ENCODE results near the gene IL34.
"Not testable (repeated sequence)": the region's sequence is repeated elsewhere in the genome, so short reads cannot be mapped to it uniquely, and the experiment has no call there.

DNA sequence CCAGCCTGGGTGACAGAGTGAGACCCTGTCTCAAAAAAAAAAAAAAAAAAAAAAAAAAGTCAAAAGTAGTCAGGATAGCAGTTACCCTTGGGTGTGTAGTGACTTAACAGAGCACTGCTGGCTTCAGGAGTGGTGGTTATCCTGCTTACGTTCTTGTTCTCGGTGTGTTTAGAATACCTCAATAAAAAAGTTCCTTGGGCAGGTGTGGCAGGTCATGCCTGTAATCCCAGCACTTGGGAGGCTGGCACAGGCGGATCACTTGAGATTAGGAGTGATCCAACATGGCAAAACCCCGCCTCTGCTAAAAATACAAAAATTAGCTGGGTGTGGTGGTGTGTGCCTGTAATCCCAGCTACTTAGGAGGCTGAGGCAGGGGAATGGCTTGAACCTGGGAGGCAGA is 24.6 kb downstream of the IL34 start:
- TF ChIP-seq BRCA1 (CRISPR knock-in tag; IDR thresholded peaks at IDR 0.05); IRF2 (CRISPR knock-in tag; IDR thresholded peaks at IDR 0.05); MTF1 (CRISPR knock-in tag; IDR thresholded peaks at IDR 0.05); PHF5A (CRISPR knock-in tag; IDR thresholded peaks at IDR 0.05; ENCODE audit: low read depth, unreplicated experiment); BCL3 (CRISPR knock-in tag; IDR thresholded peaks at IDR 0.05); SMARCE1 (IDR thresholded peaks at IDR 0.05; ENCODE audit: borderline replicate concordance); CTCF (CRISPR knock-in tag; IDR thresholded peaks at IDR 0.05); HNF4A (CRISPR knock-in tag; IDR thresholded peaks at IDR 0.05); EP300 (IDR thresholded peaks at IDR 0.05; ENCODE audit: low read depth in 2 of 2, low read length in 2 of 2); EP300 (CRISPR knock-in tag; IDR thresholded peaks at IDR 0.05; ENCODE audit: borderline replicate concordance); HNRNPUL1 (IDR thresholded peaks at IDR 0.05; ENCODE audit: low read depth, low read length); TP53 (CRISPR knock-in tag; conservative IDR thresholded peaks at IDR 0.05): not testable (repeated sequence)
- TF ChIP-seq, protein P1, sequence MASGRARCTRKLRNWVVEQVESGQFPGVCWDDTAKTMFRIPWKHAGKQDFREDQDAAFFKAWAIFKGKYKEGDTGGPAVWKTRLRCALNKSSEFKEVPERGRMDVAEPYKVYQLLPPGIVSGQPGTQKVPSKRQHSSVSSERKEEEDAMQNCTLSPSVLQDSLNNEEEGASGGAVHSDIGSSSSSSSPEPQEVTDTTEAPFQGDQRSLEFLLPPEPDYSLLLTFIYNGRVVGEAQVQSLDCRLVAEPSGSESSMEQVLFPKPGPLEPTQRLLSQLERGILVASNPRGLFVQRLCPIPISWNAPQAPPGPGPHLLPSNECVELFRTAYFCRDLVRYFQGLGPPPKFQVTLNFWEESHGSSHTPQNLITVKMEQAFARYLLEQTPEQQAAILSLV (CRISPR knock-in tag; IDR thresholded peaks at IDR 0.05; ENCODE audit: borderline replicate concordance), result not testable (repeated sequence)
- TF ChIP-seq, protein P2, sequence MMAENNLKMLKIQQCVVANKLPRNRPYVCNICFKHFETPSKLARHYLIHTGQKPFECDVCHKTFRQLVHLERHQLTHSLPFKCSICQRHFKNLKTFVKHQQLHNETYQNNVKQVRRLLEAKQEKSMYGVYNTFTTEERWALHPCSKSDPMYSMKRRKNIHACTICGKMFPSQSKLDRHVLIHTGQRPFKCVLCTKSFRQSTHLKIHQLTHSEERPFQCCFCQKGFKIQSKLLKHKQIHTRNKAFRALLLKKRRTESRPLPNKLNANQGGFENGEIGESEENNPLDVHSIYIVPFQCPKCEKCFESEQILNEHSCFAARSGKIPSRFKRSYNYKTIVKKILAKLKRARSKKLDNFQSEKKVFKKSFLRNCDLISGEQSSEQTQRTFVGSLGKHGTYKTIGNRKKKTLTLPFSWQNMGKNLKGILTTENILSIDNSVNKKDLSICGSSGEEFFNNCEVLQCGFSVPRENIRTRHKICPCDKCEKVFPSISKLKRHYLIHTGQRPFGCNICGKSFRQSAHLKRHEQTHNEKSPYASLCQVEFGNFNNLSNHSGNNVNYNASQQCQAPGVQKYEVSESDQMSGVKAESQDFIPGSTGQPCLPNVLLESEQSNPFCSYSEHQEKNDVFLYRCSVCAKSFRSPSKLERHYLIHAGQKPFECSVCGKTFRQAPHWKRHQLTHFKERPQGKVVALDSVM (CRISPR knock-in tag; IDR thresholded peaks at IDR 0.05), result not testable (repeated sequence)
